K562 (cell line): ENCODE data around the gene CWC22. TPM values are rescaled to one million over a fixed set of nuclear protein-coding genes. Genes with fewer than 3 reads are reported as not detected.

Experiments used
- E2F4 ChIP-seq: sonication (generic); formaldehyde crosslinking; IDR thresholded peaks from 2 replicates; pipeline ENCODE4 v1.8.0; 2022; ENCODE audit warnings: mild to moderate bottlenecking, low read depth, missing genetic modification reagents
- ELK1 ChIP-seq: sonication (generic); formaldehyde crosslinking; IDR thresholded peaks from 2 replicates; pipeline ENCODE4 v1.8.1; 2022; ENCODE audit warnings: missing genetic modification reagents
- ETV6 ChIP-seq, 3 experiments: fragments of 150-350 bp in 1 of 3; sonication (generic) in 1 of 3; formaldehyde crosslinking in 1 of 3; IDR thresholded peaks; 2 replicates each; pipeline versions ENCODE4 v1.6.1 to v1.8.0; 2014 to 2022; ENCODE audit warnings: borderline replicate concordance in 2 of 3, low read depth in 2 of 3, antibody characterized with exemption in 1 of 3, low read length in 1 of 3, mild to moderate bottlenecking in 1 of 3, missing genetic modification reagents in 1 of 3
- FOXA3 ChIP-seq, 2 experiments: fragments of 450-650 bp in 1 of 2; sonication (generic) in 1 of 2; formaldehyde crosslinking; IDR thresholded peaks in 1 of 2; conservative IDR thresholded peaks in 1 of 2; 2 replicates each; pipeline versions ENCODE4 v1.4.0 to v1.8.0; 2020 to 2022; ENCODE audit warnings: mild to moderate bottlenecking in 2 of 2, missing genetic modification reagents in 1 of 2
- GABPA ChIP-seq: fragments of 200-800 bp; sonication (Bioruptor generic); conservative IDR thresholded peaks from 2 replicates; pipeline ENCODE4 v1.6.1; 2016; ENCODE audit warnings: low read depth, missing genetic modification characterization, missing compliant biosample characterization
- HLTF ChIP-seq: fragments of 450-650 bp; IDR thresholded peaks from 2 replicates; pipeline ENCODE4 v1.6.1; 2016
- JUN ChIP-seq, 2 experiments: sonication (generic) in 1 of 2; formaldehyde crosslinking in 1 of 2; IDR thresholded peaks; 2 replicates each; pipeline versions ENCODE4 v1.6.1 to v1.8.0; 2012 to 2022; ENCODE audit warnings: borderline replicate concordance in 2 of 2, mild to moderate bottlenecking in 2 of 2, improper control_type of control experiment in 1 of 2, low read depth in 1 of 2, low read length in 1 of 2, missing genetic modification reagents in 1 of 2
- NCOA4 ChIP-seq: fragments of 450-650 bp; IDR thresholded peaks from 2 replicates; pipeline ENCODE4 v1.6.1; 2018; ENCODE audit warnings: mild to moderate bottlenecking; ENCODE audit not compliant: partially characterized antibody
- NR1H2 ChIP-seq: sonication (generic); formaldehyde crosslinking; IDR thresholded peaks from 2 replicates; pipeline ENCODE4 v1.4.0; 2020; ENCODE audit warnings: mild to moderate bottlenecking, missing genetic modification reagents
- PCBP2 ChIP-seq: fragments of 200-400 bp; formaldehyde crosslinking; IDR thresholded peaks from 2 replicates; pipeline ENCODE4 v1.6.1; 2018; ENCODE audit warnings: low read length, low read depth, mild to moderate bottlenecking, moderate library complexity; ENCODE audit not compliant: poor library complexity, severe bottlenecking
- PHTF2 ChIP-seq: fragments of 250-450 bp; sonication (Bioruptor Pico); IDR thresholded peaks from 2 replicates; pipeline ENCODE4 v1.5.0; 2021; ENCODE audit warnings: mild to moderate bottlenecking
- RBFOX2 ChIP-seq: fragments of 200-400 bp; formaldehyde crosslinking; IDR thresholded peaks from 2 replicates; pipeline ENCODE4 v1.6.1; 2017; ENCODE audit warnings: low read depth, mild to moderate bottlenecking, low read length, moderate library complexity
- RBM22 ChIP-seq: fragments of 200-400 bp; formaldehyde crosslinking; IDR thresholded peaks from 2 replicates; pipeline ENCODE4 v1.6.1; 2018; ENCODE audit warnings: low read length, low read depth; ENCODE audit not compliant: poor library complexity, severe bottlenecking
- RFX1 ChIP-seq: fragments of 450-650 bp; IDR thresholded peaks from 2 replicates; pipeline ENCODE4 v1.6.1; 2016; ENCODE audit warnings: mild to moderate bottlenecking, moderate library complexity
- SIN3A ChIP-seq, 2 experiments: fragments of 150-350 bp in 1 of 2; IDR thresholded peaks; 2 replicates each; pipeline ENCODE4 v1.6.1; 2011 to 2016; ENCODE audit warnings: borderline replicate concordance in 2 of 2, low read depth in 2 of 2, low read length in 2 of 2, mild to moderate bottlenecking in 2 of 2, moderate library complexity in 2 of 2; ENCODE audit not compliant: control insufficient read depth in 1 of 2
- TAF1 ChIP-seq: IDR thresholded peaks from 2 replicates; pipeline ENCODE4 v1.6.1; 2011; ENCODE audit warnings: mild to moderate bottlenecking, low read length, moderate library complexity; ENCODE audit not compliant: insufficient read depth, control insufficient read depth, severe bottlenecking; ENCODE audit errors: extremely low read depth
- XRCC5 ChIP-seq: fragments of 200-400 bp; formaldehyde crosslinking; IDR thresholded peaks from 2 replicates; pipeline ENCODE4 v1.6.1; 2017; ENCODE audit warnings: low read depth, mild to moderate bottlenecking, low read length
- ZBTB12 ChIP-seq: fragments of 250-450 bp; sonication (Bioruptor Pico); IDR thresholded peaks from 2 replicates; pipeline ENCODE4 v1.4.0; 2020
- ZNF311 ChIP-seq: fragments of 250-450 bp; sonication (Bioruptor Pico); IDR thresholded peaks from 2 replicates; pipeline ENCODE4 v1.4.0; 2020; ENCODE audit warnings: mild to moderate bottlenecking, moderate library complexity
- ZNF436 ChIP-seq: fragments of 250-450, 450-650 bp; sonication (Bioruptor Pico); formaldehyde crosslinking; IDR thresholded peaks from 2 replicates; pipeline ENCODE4 v1.7.0; 2020; ENCODE audit warnings: mild to moderate bottlenecking
- ZNF780A ChIP-seq: fragments of 250-450 bp; sonication (Bioruptor Pico); IDR thresholded peaks from 2 replicates; pipeline ENCODE4 v1.5.0; 2021; ENCODE audit warnings: mild to moderate bottlenecking
- polyA plus RNA-seq, 8 experiments: library from polyadenylated mRNA; depleted of rRNA in 4 of 8; stranded (reverse) in 5 of 8; unstranded in 3 of 8; fragments of >200 nt; fragmentation: Nextera tagmentation in 2 of 8; fragmentation: Illumina TruSeq in 1 of 8; extraction: Ambion mirVana in 2 of 8; extraction: Trizol in 1 of 8; gene quantifications; 2 replicates each; pipeline versions ENCODE4 v1.2.1 to v1.2.3, GENCODE V29; 2011 to 2014; ENCODE audit warnings: inconsistent platforms in 1 of 8, missing spikeins in 1 of 8
- total RNA-seq, 7 experiments: library from RNA; depleted of rRNA in 6 of 7; stranded (reverse); fragments of >200 nt in 6 of 7; fragmentation: Illumina TruSeq in 2 of 7; extraction: Trizol in 2 of 7; gene quantifications; 2 replicates each; pipeline versions ENCODE4 v1.2.1 to v1.2.3, GENCODE V29; 2011 to 2021; ENCODE audit warnings: low replicate concordance in 1 of 7

The CWC22 gene
- total and polyA plus RNA-seq, 9 of the 15 experiments (the other 6 are each of a cell fraction or from before 2014, with no cell fraction given) = 14.5 to 54.2 (median 36.7) TPM

GRCh38 chr2:180006781-180007579 is at the start of gene CWC22 (continued):
- TF ChIP-seq SIN3A (IDR thresholded peaks at IDR 0.05; ENCODE audit: borderline replicate concordance in 2 of 2, control insufficient read depth in 1 of 2, low read depth in 2 of 2, low read length in 2 of 2) (peak; percentile 37 to 43; a peak in 1 of 4 replicates), JUN (IDR thresholded peaks at IDR 0.05; ENCODE audit: borderline replicate concordance, low read depth, low read length) (no peak; the same call in 1 of the 2 replicates), JUN (CRISPR knock-in tag; IDR thresholded peaks at IDR 0.05; ENCODE audit: borderline replicate concordance) (no peak), ZNF780A (CRISPR knock-in tag) (no peak), NR1H2 (CRISPR knock-in tag) (no peak), ETV6 (IDR thresholded peaks at IDR 0.05; ENCODE audit: borderline replicate concordance in 1 of 2, low read depth in 2 of 2, low read length in 1 of 2) (no peak), ETV6 (CRISPR knock-in tag; IDR thresholded peaks at IDR 0.05; ENCODE audit: borderline replicate concordance) (peak; percentile 48; the same call in 1 of the 2 replicates), ZNF436 (CRISPR knock-in tag) (no peak), E2F4 (CRISPR knock-in tag) (0 out of 2 replicates have a peak, but pooled peaks have one; percentile 44), RBFOX2 (peak; percentile 95), RFX1 (no peak), NCOA4 (no peak), ZNF311 (no peak), FOXA3 (CRISPR knock-in tag; conservative IDR thresholded peaks at IDR 0.05 in 1 of 2, IDR thresholded peaks at IDR 0.05 in 1 of 2) (no peak), TAF1 (peak; percentile 90), PHTF2 (CRISPR knock-in tag) (no peak), GABPA (tag) (peak; percentile 98), RBM22 (no peak), HLTF (peak; percentile 14; the same call in 1 of the 2 replicates), ZBTB12 (CRISPR knock-in tag) (peak; percentile 94), ELK1 (CRISPR knock-in tag) (no peak), PCBP2 (no peak), XRCC5 (no peak)
